ENCODE data around the gene SERPINE1.
"Not testable (repeated sequence)": the region's sequence is repeated elsewhere in the genome, so short reads cannot be mapped to it uniquely, and the experiment has no call there.

SERPINE1 gene

GRCh38 chr7:101126651-101127459 lies at the start of gene SERPINE1:
Gene SERPINE1 (plus strand): TSS chr7:101127104. CDS start chr7:101128394, 1,290 bp downstream.
- peak in 1 of 2 experiments; percentile 44 for DNase-seq

GRCh38 chr7:101077303-101078086 lies 49.4 kb upstream of the SERPINE1 start:
- peak; percentile 80 to 85 for DNase-seq

DNA sequence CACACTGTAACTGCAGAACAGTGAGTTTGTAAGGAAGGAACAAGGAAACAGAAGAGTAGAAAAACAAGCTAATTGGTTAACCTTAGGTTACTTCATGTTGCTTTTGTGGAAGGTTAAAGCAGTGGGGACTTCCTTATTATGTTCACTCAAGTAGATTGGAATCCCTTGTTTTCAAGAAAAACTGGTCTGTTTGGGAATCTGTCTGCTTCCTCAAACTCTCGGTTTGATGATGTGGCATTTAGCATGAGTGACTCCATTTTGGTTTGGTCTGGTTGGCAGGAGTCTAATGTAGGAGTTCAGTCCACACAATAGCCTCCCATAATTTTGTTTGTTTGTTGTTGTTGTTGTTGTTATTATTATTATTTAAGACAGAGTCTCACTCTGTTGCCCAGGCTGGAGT lies 45.5 kb upstream of the SERPINE1 start:
- DNase-seq, result no peak

- no peak for DNase-seq
These were observed 42.1 kb upstream of the SERPINE1 start for GRCh38 chr7:101084865-101085161.

- DNase-seq, result peak; percentile 68 to 71
These were observed 41.5 kb upstream of the SERPINE1 start, which contains the start of gene TRIM56 for GRCh38 chr7:101085162-101085964. Gene TRIM56 (plus strand): TSS chr7:101085481. CDS start chr7:101087313, 1,832 bp downstream.

GRCh38 chr7:101087334-101088068 lies 39.4 kb upstream of the SERPINE1 start:
- no peak for DNase-seq

DNA sequence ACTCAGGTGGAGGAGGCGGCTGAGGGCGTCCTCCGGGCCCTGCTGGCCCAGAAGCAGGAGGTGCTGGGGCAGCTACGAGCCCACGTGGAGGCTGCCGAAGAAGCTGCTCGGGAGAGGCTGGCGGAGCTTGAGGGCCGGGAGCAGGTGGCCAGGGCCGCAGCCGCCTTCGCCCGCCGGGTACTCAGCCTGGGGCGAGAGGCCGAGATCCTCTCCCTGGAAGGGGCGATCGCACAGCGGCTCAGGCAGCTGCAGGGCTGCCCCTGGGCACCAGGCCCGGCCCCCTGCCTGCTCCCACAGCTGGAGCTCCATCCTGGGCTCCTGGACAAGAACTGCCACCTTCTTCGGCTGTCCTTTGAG lies 38.9 kb upstream of the SERPINE1 start:
- DNase-seq, result no peak

DNA sequence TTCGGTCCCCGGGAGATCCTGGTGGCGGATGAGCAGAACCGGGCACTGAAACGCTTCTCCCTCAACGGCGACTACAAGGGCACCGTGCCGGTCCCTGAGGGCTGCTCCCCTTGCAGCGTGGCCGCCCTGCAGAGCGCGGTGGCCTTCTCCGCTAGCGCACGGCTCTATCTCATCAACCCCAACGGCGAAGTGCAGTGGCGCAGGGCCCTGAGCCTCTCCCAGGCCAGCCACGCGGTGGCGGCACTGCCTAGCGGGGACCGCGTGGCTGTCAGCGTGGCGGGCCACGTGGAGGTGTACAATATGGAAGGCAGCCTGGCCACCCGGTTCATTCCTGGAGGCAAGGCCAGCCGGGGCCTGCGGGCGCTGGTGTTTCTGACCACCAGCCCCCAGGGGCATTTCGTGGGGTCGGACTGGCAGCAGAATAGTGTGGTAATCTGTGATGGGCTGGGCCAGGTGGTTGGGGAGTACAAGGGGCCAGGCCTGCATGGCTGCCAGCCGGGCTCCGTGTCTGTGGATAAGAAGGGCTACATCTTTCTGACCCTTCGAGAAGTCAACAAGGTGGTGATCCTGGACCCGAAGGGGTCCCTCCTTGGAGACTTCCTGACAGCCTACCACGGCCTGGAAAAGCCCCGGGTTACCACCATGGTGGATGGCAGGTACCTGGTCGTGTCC lies 37.9 kb upstream of the SERPINE1 start:
- no peak for DNase-seq

DNA sequence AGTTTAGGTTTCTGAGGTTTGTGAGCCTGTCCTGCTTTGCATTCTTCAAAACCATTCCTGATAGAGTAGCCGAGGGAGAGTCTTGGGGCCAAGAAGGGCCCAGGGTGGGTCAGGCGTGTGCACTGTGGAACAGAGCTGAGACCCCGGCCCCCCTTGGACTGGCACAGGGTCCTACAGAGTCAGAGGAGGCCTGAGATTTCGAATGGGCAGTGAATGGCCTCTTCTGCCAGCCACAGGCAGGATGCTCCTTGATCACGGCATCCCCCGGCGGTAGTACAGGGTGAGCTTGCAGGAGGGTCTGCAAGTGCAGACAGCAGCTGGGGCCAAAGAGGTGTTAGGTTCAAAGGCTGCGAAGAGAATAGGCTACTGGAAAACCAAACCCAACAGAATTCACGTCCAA lies 37.0 kb upstream of the SERPINE1 start:
- no peak for DNase-seq

DNA sequence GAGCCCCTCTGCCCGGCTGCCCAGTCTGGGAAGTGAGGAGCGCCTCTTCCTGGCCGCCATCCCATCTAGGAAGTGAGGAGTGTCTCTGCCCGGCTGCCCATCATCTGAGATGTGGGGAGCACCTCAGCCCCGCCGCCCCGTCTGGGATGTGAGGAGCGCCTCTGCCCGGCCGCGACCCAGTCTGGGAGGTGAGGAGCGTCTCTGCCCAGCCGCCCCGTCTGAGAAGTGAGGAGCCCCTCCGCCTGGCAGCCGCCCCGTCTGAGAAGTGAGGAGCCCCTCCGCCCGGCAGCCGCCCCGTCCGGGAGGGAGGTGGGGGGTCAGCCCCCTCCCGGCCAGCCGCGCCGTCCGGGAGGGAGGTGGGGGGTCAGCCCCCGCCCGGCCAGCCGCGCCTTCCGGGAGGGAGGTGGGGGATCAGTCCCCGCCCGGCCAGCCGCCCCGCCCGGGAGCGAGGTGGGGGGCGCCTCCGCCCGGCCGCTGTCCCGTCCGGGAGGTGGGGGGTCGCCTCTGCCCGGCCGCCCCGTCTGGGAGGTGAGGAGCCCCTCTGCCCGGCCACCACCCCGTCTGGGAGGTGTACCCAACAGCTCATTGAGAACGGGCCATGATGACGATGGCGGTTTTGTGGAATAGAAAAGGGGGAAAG lies 34.5 kb upstream of the SERPINE1 start:
- DNase-seq, result not testable (repeated sequence)

- DNase-seq, result no peak
These were observed 33.0 kb upstream of the SERPINE1 start for GRCh38 chr7:101093906-101094305.

GRCh38 chr7:101094376-101094775 lies 32.5 kb upstream of the SERPINE1 start:
- no peak for DNase-seq

GRCh38 chr7:101094791-101095375 lies 32.0 kb upstream of the SERPINE1 start:
- DNase-seq, result no peak

GRCh38 chr7:101096331-101096956 lies 30.5 kb upstream of the SERPINE1 start:
- no peak for DNase-seq

GRCh38 chr7:101096957-101097347 lies 30.0 kb upstream of the SERPINE1 start:
- no peak for DNase-seq

- no peak for DNase-seq
These were observed 29.3 kb upstream of the SERPINE1 start for GRCh38 chr7:101097561-101097960.

DNA sequence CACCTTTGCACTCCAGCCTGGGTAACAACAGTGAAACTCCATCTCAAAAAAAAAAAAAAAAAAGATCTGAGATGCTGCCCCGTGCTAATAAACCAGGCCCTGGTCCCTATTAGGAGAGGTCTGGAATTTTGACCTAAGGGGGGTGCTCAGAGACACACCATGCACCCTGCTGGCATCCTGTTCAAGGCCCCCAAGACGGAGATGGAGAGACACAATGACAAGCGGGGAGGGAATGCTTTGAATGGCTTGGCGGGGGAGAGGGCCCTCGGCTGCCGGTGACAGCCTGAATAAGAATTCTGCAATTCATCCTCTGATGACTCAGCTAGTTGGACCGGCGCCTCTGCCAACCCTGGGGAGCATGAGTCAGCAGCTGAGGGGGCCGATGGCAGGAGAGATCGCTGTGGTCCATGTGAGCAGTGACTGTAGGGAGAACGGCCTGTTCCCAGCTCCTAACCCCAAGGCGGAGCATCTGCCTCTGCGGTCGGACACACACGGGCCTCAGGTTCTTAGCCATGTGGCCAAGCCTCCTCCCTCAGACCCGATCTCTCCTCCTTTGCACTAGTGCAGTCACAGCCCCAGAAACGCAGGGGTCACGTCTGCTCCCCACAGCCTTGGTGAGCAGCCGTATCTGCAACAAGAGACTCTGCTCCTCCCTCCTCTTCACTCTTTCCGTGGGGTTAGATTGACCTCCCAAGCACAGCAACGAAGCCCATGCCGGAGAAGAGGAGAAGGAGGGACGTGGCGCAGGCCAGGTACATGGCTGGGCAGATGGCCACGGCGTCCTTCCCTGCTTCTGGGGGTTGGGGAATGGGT lies 26.7 kb upstream of the SERPINE1 start:
- peak; percentile 59 to 81 for DNase-seq

GRCh38 chr7:101100858-101101847 lies 25.8 kb upstream of the SERPINE1 start:
- no peak for DNase-seq
